SK-N-SH treated with all-trans-retinoic acid at 6 μM for 48 hours (cell line): Measurements from ENCODE around the gene ADARB2.

Experiments
- ATAC-seq: fragments of 200-7000 bp; cut with Tn5 transposase; 3 replicates; pipeline ENCODE4 v1.9.1; 2020; ENCODE audit warnings: mild to moderate bottlenecking, moderate library complexity
- ARNTL ChIP-seq: fragments of 450-650 bp; formaldehyde crosslinking; IDR thresholded peaks from 2 replicates; pipeline ENCODE4 v1.5.0; 2020; ENCODE audit warnings: low read depth, mild to moderate bottlenecking, moderate library complexity, borderline replicate concordance
- BACH2 ChIP-seq: fragments of 250-450 bp; sonication (Bioruptor Pico); IDR thresholded peaks from 2 replicates; pipeline ENCODE4 v1.9.0; 2021; ENCODE audit warnings: mild to moderate bottlenecking, borderline replicate concordance
- CSDC2 ChIP-seq: fragments of 250-450 bp; sonication (Bioruptor Pico); IDR thresholded peaks from 2 replicates; pipeline ENCODE4 v1.5.0; 2020; ENCODE audit warnings: mild to moderate bottlenecking, moderate library complexity
- ESRRG ChIP-seq: fragments of 250-450 bp; sonication (Bioruptor Pico); IDR thresholded peaks from 2 replicates; pipeline ENCODE4 v1.6.1; 2021; ENCODE audit warnings: mild to moderate bottlenecking
- GLIS3 ChIP-seq: fragments of 250-450 bp; sonication (Bioruptor Pico); IDR thresholded peaks from 2 replicates; pipeline ENCODE4 v1.5.0; 2020; ENCODE audit warnings: mild to moderate bottlenecking, moderate library complexity
- ISL1 ChIP-seq: fragments of 250-450 bp; sonication (Bioruptor Pico); IDR thresholded peaks from 2 replicates; pipeline ENCODE4 v2.1.2; 2022; ENCODE audit warnings: mild to moderate bottlenecking, moderate library complexity
- OSR1 ChIP-seq: fragments of 250-450 bp; sonication (Bioruptor Pico); IDR thresholded peaks from 2 replicates; pipeline ENCODE4 v1.8.0; 2022; ENCODE audit warnings: moderate library complexity, mild to moderate bottlenecking, inconsistent platforms
- SNAI2 ChIP-seq: fragments of 250-450 bp; sonication (Bioruptor Pico); IDR thresholded peaks from 2 replicates; pipeline ENCODE4 v1.5.0; 2020; ENCODE audit warnings: mild to moderate bottlenecking, moderate library complexity
- TCF4 ChIP-seq: fragments of 250-450 bp; sonication (Bioruptor Pico); IDR thresholded peaks from 2 replicates; pipeline ENCODE4 v1.8.0; 2021; ENCODE audit warnings: mild to moderate bottlenecking, moderate library complexity, borderline replicate concordance
- TOX ChIP-seq: fragments of 250-450 bp; sonication (Bioruptor Pico); IDR thresholded peaks from 2 replicates; pipeline ENCODE4 v1.8.0; 2021; ENCODE audit warnings: mild to moderate bottlenecking, moderate library complexity, borderline replicate concordance
- ZFP30 ChIP-seq: fragments of 450-650 bp; formaldehyde crosslinking; IDR thresholded peaks from 2 replicates; pipeline ENCODE4 v1.5.0; 2022; ENCODE audit warnings: mild to moderate bottlenecking, moderate library complexity
- ZNF565 ChIP-seq: fragments of 450-650 bp; formaldehyde crosslinking; conservative IDR thresholded peaks from 2 replicates; pipeline ENCODE4 v1.5.0; 2020; ENCODE audit warnings: low read depth, mild to moderate bottlenecking, moderate library complexity
- ZNF70 ChIP-seq: fragments of 450-650 bp; formaldehyde crosslinking; IDR thresholded peaks from 2 replicates; pipeline ENCODE4 v1.5.0; 2020; ENCODE audit warnings: mild to moderate bottlenecking, moderate library complexity
- ZNF8 ChIP-seq: fragments of 450-650 bp; formaldehyde crosslinking; IDR thresholded peaks from 2 replicates; pipeline ENCODE4 v1.5.0; 2020; ENCODE audit warnings: mild to moderate bottlenecking, moderate library complexity
- TF ChIP-seq, protein P1 (sequence below): fragments of 250-450 bp; sonication (Bioruptor Pico); IDR thresholded peaks from 2 replicates; pipeline ENCODE4 v1.5.1; 2020; ENCODE audit warnings: low read depth, mild to moderate bottlenecking, moderate library complexity
- TF ChIP-seq, protein P2 (sequence below): fragments of 250-450 bp; sonication (Bioruptor Pico); IDR thresholded peaks from 2 replicates; pipeline ENCODE4 v1.5.0; 2020; ENCODE audit warnings: mild to moderate bottlenecking, moderate library complexity
- TF ChIP-seq, protein P3 (sequence below): fragments of 250-450 bp; sonication (Bioruptor Pico); IDR thresholded peaks from 2 replicates; pipeline ENCODE4 v1.8.0; 2020; ENCODE audit warnings: mild to moderate bottlenecking, moderate library complexity, borderline replicate concordance
- TF ChIP-seq, protein P4 (sequence below): fragments of 250-450 bp; sonication (Bioruptor Pico); IDR thresholded peaks from 2 replicates; pipeline ENCODE4 v1.5.1; 2021; ENCODE audit warnings: mild to moderate bottlenecking, moderate library complexity
- TF ChIP-seq, protein P5 (sequence below): fragments of 250-450 bp; sonication (Bioruptor Pico); IDR thresholded peaks from 2 replicates; pipeline ENCODE4 v1.8.0; 2021; ENCODE audit warnings: low read depth, mild to moderate bottlenecking, moderate library complexity, borderline replicate concordance

Gene ADARB2

DNA sequence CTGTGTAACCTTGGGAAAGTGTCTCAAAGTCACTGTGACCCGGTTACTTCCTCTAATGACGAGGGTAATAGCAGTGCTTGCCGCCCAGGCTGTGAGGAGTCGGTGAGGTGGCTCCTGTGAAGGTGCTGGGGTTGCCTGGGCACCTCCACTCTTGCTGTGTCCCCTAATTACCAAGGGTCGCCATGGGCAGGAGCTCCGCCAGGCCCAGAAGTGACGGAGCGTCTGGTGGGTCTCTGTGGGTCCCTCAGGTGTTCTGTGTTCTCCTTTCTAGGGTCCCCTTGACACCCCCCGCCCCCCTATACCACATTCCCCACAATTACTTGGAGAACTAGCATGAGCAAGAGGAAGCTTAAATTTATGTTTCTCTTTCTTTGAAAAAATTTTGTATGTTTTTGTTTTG, 519.7 kb downstream of the ADARB2 start (continued):
- TF ChIP-seq GLIS3 (CRISPR knock-in tag) (no peak), ESRRG (CRISPR knock-in tag) (no peak), ZNF70 (CRISPR knock-in tag) (no peak), ZNF565 (CRISPR knock-in tag) (no peak), OSR1 (CRISPR knock-in tag) (no peak)
- TF ChIP-seq, protein P1, sequence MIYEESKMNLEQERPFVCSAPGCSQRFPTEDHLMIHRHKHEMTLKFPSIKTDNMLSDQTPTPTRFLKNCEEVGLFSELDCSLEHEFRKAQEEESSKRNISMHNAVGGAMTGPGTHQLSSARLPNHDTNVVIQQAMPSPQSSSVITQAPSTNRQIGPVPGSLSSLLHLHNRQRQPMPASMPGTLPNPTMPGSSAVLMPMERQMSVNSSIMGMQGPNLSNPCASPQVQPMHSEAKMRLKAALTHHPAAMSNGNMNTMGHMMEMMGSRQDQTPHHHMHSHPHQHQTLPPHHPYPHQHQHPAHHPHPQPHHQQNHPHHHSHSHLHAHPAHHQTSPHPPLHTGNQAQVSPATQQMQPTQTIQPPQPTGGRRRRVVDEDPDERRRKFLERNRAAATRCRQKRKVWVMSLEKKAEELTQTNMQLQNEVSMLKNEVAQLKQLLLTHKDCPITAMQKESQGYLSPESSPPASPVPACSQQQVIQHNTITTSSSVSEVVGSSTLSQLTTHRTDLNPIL, result no peak
- TF ChIP-seq, protein P2, sequence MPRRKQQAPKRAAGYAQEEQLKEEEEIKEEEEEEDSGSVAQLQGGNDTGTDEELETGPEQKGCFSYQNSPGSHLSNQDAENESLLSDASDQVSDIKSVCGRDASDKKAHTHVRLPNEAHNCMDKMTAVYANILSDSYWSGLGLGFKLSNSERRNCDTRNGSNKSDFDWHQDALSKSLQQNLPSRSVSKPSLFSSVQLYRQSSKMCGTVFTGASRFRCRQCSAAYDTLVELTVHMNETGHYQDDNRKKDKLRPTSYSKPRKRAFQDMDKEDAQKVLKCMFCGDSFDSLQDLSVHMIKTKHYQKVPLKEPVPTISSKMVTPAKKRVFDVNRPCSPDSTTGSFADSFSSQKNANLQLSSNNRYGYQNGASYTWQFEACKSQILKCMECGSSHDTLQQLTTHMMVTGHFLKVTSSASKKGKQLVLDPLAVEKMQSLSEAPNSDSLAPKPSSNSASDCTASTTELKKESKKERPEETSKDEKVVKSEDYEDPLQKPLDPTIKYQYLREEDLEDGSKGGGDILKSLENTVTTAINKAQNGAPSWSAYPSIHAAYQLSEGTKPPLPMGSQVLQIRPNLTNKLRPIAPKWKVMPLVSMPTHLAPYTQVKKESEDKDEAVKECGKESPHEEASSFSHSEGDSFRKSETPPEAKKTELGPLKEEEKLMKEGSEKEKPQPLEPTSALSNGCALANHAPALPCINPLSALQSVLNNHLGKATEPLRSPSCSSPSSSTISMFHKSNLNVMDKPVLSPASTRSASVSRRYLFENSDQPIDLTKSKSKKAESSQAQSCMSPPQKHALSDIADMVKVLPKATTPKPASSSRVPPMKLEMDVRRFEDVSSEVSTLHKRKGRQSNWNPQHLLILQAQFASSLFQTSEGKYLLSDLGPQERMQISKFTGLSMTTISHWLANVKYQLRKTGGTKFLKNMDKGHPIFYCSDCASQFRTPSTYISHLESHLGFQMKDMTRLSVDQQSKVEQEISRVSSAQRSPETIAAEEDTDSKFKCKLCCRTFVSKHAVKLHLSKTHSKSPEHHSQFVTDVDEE (CRISPR knock-in tag), result no peak

DNA sequence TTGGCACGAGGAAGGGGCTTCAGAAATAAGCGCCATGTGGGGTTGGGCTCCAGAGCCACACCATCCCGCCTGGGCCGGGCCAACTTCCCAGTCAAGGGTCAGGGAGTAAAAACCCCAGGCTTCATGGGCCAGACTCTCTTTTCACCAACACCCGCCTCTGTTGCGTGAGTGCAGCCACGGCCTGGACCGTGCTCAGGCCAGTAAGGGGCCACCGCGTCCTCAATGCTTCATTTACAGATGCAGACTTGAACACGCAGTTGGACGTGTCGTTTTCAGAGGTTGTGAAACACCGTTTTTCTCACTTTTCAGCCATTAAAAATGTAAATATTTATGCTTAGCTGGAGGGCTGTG, 520.1 kb downstream of the ADARB2 start:
- TF ChIP-seq, protein P3, sequence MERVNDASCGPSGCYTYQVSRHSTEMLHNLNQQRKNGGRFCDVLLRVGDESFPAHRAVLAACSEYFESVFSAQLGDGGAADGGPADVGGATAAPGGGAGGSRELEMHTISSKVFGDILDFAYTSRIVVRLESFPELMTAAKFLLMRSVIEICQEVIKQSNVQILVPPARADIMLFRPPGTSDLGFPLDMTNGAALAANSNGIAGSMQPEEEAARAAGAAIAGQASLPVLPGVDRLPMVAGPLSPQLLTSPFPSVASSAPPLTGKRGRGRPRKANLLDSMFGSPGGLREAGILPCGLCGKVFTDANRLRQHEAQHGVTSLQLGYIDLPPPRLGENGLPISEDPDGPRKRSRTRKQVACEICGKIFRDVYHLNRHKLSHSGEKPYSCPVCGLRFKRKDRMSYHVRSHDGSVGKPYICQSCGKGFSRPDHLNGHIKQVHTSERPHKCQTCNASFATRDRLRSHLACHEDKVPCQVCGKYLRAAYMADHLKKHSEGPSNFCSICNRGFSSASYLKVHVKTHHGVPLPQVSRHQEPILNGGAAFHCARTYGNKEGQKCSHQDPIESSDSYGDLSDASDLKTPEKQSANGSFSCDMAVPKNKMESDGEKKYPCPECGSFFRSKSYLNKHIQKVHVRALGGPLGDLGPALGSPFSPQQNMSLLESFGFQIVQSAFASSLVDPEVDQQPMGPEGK (CRISPR knock-in tag), result no peak
- no peak for TF ChIP-seq ISL1 (CRISPR knock-in tag)
- no peak for TF ChIP-seq ESRRG (CRISPR knock-in tag)
- TF ChIP-seq TCF4 (CRISPR knock-in tag), result no peak
- TF ChIP-seq SNAI2 (CRISPR knock-in tag), result no peak
- TF ChIP-seq, protein P1, result no peak
- TF ChIP-seq ZNF70 (CRISPR knock-in tag), result no peak
- no peak for TF ChIP-seq OSR1 (CRISPR knock-in tag)
- TF ChIP-seq ARNTL (CRISPR knock-in tag), result no peak
- TF ChIP-seq CSDC2 (CRISPR knock-in tag), result no peak
- TF ChIP-seq ZNF565 (CRISPR knock-in tag), result no peak
- TF ChIP-seq TOX (CRISPR knock-in tag), result no peak
- TF ChIP-seq, protein P4, sequence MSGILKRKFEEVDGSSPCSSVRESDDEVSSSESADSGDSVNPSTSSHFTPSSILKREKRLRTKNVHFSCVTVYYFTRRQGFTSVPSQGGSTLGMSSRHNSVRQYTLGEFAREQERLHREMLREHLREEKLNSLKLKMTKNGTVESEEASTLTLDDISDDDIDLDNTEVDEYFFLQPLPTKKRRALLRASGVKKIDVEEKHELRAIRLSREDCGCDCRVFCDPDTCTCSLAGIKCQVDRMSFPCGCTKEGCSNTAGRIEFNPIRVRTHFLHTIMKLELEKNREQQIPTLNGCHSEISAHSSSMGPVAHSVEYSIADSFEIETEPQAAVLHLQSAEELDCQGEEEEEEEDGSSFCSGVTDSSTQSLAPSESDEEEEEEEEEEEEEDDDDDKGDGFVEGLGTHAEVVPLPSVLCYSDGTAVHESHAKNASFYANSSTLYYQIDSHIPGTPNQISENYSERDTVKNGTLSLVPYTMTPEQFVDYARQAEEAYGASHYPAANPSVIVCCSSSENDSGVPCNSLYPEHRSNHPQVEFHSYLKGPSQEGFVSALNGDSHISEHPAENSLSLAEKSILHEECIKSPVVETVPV, result no peak
- TF ChIP-seq, protein P5, sequence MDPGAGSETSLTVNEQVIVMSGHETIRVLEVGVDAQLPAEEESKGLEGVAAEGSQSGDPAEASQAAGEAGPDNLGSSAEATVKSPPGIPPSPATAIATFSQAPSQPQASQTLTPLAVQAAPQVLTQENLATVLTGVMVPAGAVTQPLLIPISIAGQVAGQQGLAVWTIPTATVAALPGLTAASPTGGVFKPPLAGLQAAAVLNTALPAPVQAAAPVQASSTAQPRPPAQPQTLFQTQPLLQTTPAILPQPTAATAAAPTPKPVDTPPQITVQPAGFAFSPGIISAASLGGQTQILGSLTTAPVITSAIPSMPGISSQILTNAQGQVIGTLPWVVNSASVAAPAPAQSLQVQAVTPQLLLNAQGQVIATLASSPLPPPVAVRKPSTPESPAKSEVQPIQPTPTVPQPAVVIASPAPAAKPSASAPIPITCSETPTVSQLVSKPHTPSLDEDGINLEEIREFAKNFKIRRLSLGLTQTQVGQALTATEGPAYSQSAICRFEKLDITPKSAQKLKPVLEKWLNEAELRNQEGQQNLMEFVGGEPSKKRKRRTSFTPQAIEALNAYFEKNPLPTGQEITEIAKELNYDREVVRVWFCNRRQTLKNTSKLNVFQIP, result no peak
- no peak for TF ChIP-seq GLIS3 (CRISPR knock-in tag)
- no peak for TF ChIP-seq ZFP30

DNA sequence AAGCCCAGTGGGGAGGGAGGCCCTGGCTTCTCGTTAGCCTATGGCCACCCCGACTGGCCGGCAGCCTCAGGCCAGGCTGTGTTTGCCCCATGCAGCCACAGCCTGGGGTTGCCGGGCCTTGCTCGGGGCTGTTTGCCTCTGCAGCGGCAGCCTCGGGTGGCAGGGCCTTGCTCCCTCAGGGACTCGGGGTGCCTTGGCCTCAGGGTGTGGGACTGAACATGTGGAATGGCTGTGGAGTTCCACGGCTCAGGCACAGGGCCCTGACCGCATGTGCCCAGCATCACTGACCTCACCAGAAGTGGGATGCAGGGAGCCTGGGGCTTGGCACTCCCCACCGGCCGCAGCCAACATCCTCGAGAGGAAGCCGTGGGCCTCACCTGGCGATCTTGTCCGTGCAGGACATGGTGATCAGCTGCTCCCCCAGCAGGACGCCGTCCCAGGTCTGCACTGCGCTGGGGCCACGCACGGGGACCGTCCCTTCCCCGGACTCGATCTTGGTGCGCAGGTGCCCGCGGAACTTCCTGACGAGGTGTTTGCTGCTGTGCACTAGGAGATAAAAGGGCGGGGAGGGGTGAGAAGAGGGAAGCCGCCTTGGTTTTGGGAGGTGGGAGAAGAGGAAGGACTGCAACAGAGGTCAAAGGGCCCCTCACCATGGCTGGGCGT, 520.6 kb downstream of the ADARB2 start:
- no peak for ATAC-seq
- TF ChIP-seq ZFP30, result no peak
- TF ChIP-seq CSDC2 (CRISPR knock-in tag), result no peak
- TF ChIP-seq, protein P2 (CRISPR knock-in tag), result no peak
- TF ChIP-seq, protein P4, result no peak
- TF ChIP-seq ZNF8 (CRISPR knock-in tag), result no peak
- no peak for TF ChIP-seq ARNTL (CRISPR knock-in tag)
- no peak for TF ChIP-seq ESRRG (CRISPR knock-in tag)
- no peak for TF ChIP-seq OSR1 (CRISPR knock-in tag)
- TF ChIP-seq BACH2 (CRISPR knock-in tag), result no peak
- TF ChIP-seq GLIS3 (CRISPR knock-in tag), result no peak
- TF ChIP-seq, protein P1, result no peak
- TF ChIP-seq TCF4 (CRISPR knock-in tag), result no peak

More for the DNA sequence above, 520.1 kb downstream of the ADARB2 start:
- ATAC-seq, result no peak
